Measurements from ENCODE around the gene SMPX.

- no peak for TF ChIP-seq EZH2 (IDR thresholded peaks at IDR 0.05)
- TF ChIP-seq POLR2AphosphoS5 (IDR thresholded peaks at IDR 0.05; ENCODE audit: borderline replicate concordance, low read depth, low read length) = no peak
- no peak for TF ChIP-seq FOXP2 (optimal IDR thresholded peaks at IDR 0.05; ENCODE audit: control extremely low read depth, extremely low read length, insufficient read depth)
These were observed 95.2 kb downstream of the SMPX start for GRCh38 chrX:21662761-21663160.
